GM12872 (cell line): ENCODE measurements around the gene S100PBP.

Experiments used
- CTCF ChIP-seq: IDR thresholded peaks from 3 replicates; pipeline ENCODE4 v1.5.1; 2011; ENCODE audit warnings: low read depth, mild to moderate bottlenecking, low read length, moderate library complexity; ENCODE audit not compliant: insufficient read depth

Gene S100PBP

GRCh38 chr1:32899586-32900296, 82.3 kb downstream of the S100PBP start:
- no peak for TF ChIP-seq CTCF

- TF ChIP-seq CTCF, result no peak
Observed at GRCh38 chr1:32900371-32900955, 83.0 kb downstream of the S100PBP start.

- no peak for TF ChIP-seq CTCF
Observed at GRCh38 chr1:32900956-32901822, 83.7 kb downstream of the S100PBP start, which contains the start of gene TMEM54. TMEM54 (minus strand) TSS chr1:32901389; CDS start chr1:32901238, 151 bp downstream.

- TF ChIP-seq CTCF, result no peak
Observed at GRCh38 chr1:32901823-32902534, 84.5 kb downstream of the S100PBP start.

- no peak for TF ChIP-seq CTCF
Observed at GRCh38 chr1:32902535-32902920, 85.1 kb downstream of the S100PBP start.

- no peak for TF ChIP-seq CTCF
Observed at GRCh38 chr1:32903991-32904785, 86.7 kb downstream of the S100PBP start.
